Gastrocnemius medialis (tissue), 4 donors: ENCODE data around the gene GLYR1. TPM values are rescaled to one million over a fixed set of nuclear protein-coding genes. Genes with fewer than 3 reads are reported as not detected.

Source experiments
- ATAC-seq, 2 donors: fragments of 150-250 bp; one replicate each; pipeline ENCODE4 v1.9.1; 2016
- DNase-seq, 2 donors: peaks; one replicate each; pipeline ENCODE4 v3.0.0-alpha.2; 2019
- H3K27ac ChIP-seq, 4 donors: fragments of 200-600 bp; sonication (generic); 1 replicate in 1 of 4; 2 replicates in 3 of 4; pipeline ENCODE4 v1.5.1; 2016 to 2018; ENCODE audit warnings: mild to moderate bottlenecking in 2 of 4, moderate library complexity in 1 of 4
- H3K27me3 ChIP-seq, 3 donors: fragments of 200-600 bp; sonication (generic) in 2 of 3; 1 replicate in 1 of 3; 2 replicates in 2 of 3; pipeline versions ENCODE4 v1.5.1 to v1.6.0; 2016 to 2019; ENCODE audit warnings: mild to moderate bottlenecking in 1 of 3, moderate library complexity in 1 of 3
- H3K36me3 ChIP-seq, 2 donors: fragments of 200-600 bp; sonication (generic) in 1 of 2; one replicate each; pipeline ENCODE4 v1.5.1; 2017 to 2018
- H3K4me1 ChIP-seq, 2 donors: fragments of 200-600 bp; sonication (generic) in 1 of 2; one replicate each; pipeline ENCODE4 v1.5.1; 2016 to 2017; ENCODE audit warnings: mild to moderate bottlenecking in 2 of 2
- H3K4me3 ChIP-seq, 4 donors: fragments of 200-600 bp; sonication (generic) in 3 of 4; 1 replicate in 1 of 4; 2 replicates in 3 of 4; pipeline ENCODE4 v1.5.1; 2016 to 2019; ENCODE audit warnings: mild to moderate bottlenecking in 2 of 4
- H3K9me3 ChIP-seq, 3 donors: fragments of 200-600 bp; sonication (generic) in 2 of 3; 1 replicate in 1 of 3; 2 replicates in 2 of 3; pipeline ENCODE4 v1.5.1; 2016 to 2019
- POLR2A ChIP-seq, 2 donors: fragments of 450-650 bp; IDR thresholded peaks; one replicate each; pipeline ENCODE4 v1.6.1; 2017; ENCODE audit warnings: antibody characterized with exemption in 2 of 2, mild to moderate bottlenecking in 2 of 2, moderate library complexity in 2 of 2
- in situ Hi-C, 4 donors: fragments of 200-750 bp; cut with MboI; loops; one replicate each; pipeline versions ENCODE4 v1.15.0 to v1.8.0; 2017; ENCODE audit warnings: low sequenced_read_pairs in 4 of 4
- intact Hi-C: fragments of 100-400 bp; cut with DNase I; formaldehyde crosslinking; loops from one replicate; pipeline ENCODE4 v1.15.1; 2023; ENCODE audit warnings: low total_unique reads
- total RNA-seq, 4 donors: library from RNA; depleted of rRNA; stranded (reverse); fragments of >200 nt; gene quantifications; one replicate each; pipeline versions ENCODE4 v1.1.0 to v1.2.3, GENCODE V29; 2016
- TF ChIP-seq, protein P1 (sequence below), 5 experiments: fragments of 450-650 bp in 3 of 5; fragments of 200-600 bp in 2 of 5; sonication (generic) in 2 of 5; IDR thresholded peaks in 4 of 5; conservative IDR thresholded peaks in 1 of 5; 1 replicate in 4 of 5; 2 replicates in 1 of 5; pipeline ENCODE4 v1.5.1; 2016 to 2019; ENCODE audit warnings: antibody characterized with exemption in 5 of 5, mild to moderate bottlenecking in 3 of 5, moderate library complexity in 3 of 5

GLYR1 gene
- total RNA-seq, 4 donors from 2014 or later: 39.4 to 56.7 (median 53.0) TPM

- ATAC-seq: peak; percentile 45 to 76
- peak; percentile 58 for DNase-seq
- in situ Hi-C loops: no loop called here
Measured at GRCh38 chr16:4825196-4825595, 21.9 kb downstream of the GLYR1 start.

GRCh38 chr16:4820652-4821051 is 26.4 kb downstream of the GLYR1 start:
- Histone ChIP-seq H3K9me3 (no peaks in the 10 kb centered on the region), H3K4me1 (peaks cover 7 to 16% of the 10 kb centered on the region in 2 donors), H3K27me3 (no peaks in the 10 kb centered on the region), H3K36me3 (peaks cover 0 to 88% of the 10 kb centered on the region in 2 donors), H3K4me3 (no peak overlapping the region), H3K27ac (peak overlapping the region in 2 of 4 donors; percentile 16 to 33)
- DNase-seq: no peak
- ATAC-seq: no peak
- TF ChIP-seq, protein P1, sequence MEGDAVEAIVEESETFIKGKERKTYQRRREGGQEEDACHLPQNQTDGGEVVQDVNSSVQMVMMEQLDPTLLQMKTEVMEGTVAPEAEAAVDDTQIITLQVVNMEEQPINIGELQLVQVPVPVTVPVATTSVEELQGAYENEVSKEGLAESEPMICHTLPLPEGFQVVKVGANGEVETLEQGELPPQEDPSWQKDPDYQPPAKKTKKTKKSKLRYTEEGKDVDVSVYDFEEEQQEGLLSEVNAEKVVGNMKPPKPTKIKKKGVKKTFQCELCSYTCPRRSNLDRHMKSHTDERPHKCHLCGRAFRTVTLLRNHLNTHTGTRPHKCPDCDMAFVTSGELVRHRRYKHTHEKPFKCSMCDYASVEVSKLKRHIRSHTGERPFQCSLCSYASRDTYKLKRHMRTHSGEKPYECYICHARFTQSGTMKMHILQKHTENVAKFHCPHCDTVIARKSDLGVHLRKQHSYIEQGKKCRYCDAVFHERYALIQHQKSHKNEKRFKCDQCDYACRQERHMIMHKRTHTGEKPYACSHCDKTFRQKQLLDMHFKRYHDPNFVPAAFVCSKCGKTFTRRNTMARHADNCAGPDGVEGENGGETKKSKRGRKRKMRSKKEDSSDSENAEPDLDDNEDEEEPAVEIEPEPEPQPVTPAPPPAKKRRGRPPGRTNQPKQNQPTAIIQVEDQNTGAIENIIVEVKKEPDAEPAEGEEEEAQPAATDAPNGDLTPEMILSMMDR (IDR thresholded peaks at IDR 0.05 in 4 of 5, conservative IDR thresholded peaks at IDR 0.05 in 1 of 5): no peak
- no peak for TF ChIP-seq POLR2A (IDR thresholded peaks at IDR 0.05)
- intact Hi-C loops (no loop called here), in situ Hi-C loops (no loop called here)

More at GRCh38 chr16:4825196-4825595, 21.9 kb downstream of the GLYR1 start:
- Histone ChIP-seq H3K9me3 (no peaks in the 10 kb centered on the region), H3K27me3 (no peaks in the 10 kb centered on the region), H3K4me3 (no peak overlapping the region), H3K36me3 (peaks cover 0 to 76% of the 10 kb centered on the region in 2 donors), H3K4me1 (peaks cover 53 to 59% of the 10 kb centered on the region in 2 donors), H3K27ac (peak overlapping the region; percentile 16 to 85 (median 38))
- intact Hi-C loops: no loop called here
- no peak for TF ChIP-seq POLR2A (IDR thresholded peaks at IDR 0.05)
- TF ChIP-seq, protein P1 (IDR thresholded peaks at IDR 0.05 in 4 of 5, conservative IDR thresholded peaks at IDR 0.05 in 1 of 5): no peak

- Histone ChIP-seq H3K27ac (peak overlapping the region; percentile 88 to 92 (median 90)), H3K27me3 (no peaks in the 10 kb centered on the region), H3K9me3 (no peaks in the 10 kb centered on the region), H3K4me1 (peaks cover 19% of the 10 kb centered on the region in 2 donors), H3K4me3 (no peak overlapping the region), H3K36me3 (peaks cover 0 to 78% of the 10 kb centered on the region in 2 donors)
- no peak for TF ChIP-seq POLR2A (IDR thresholded peaks at IDR 0.05)
- TF ChIP-seq, protein P1 (IDR thresholded peaks at IDR 0.05 in 4 of 5, conservative IDR thresholded peaks at IDR 0.05 in 1 of 5): peak in 1 of 5 experiments; percentile 10
- intact Hi-C loops (no loop called here), in situ Hi-C loops (no loop called here)
- DNase-seq (peak; percentile 61 to 73), ATAC-seq (peak; percentile 73 to 82)
Measured at GRCh38 chr16:4814542-4815173, 32.4 kb downstream of the GLYR1 start.

DNA sequence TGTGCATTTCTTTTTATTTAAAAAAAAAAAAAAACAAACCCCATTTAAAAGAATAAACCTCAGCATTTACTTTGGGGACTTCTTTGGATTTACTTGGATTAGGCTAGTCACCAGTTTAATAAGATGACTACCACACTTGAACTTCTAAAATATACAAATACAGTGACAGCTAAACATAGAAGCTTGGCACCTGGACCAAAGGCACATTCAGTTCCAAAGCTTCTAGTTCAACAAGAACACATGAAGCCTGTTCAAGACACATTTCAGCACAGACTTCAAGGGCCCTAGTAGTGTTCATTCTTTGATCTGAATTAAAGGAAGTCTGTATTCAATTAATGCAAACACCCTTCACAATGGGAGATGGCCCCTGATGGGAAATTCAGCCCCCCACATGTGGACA is 33.0 kb downstream of the GLYR1 start:
- H3K36me3 ChIP-seq: peaks cover 0 to 79% of the 10 kb centered on the region in 2 donors
- DNase-seq (peak; percentile 62 to 79), ATAC-seq (peak; percentile 97 to 98)
- TF ChIP-seq POLR2A (IDR thresholded peaks at IDR 0.05): no peak
- TF ChIP-seq, protein P1 (IDR thresholded peaks at IDR 0.05 in 4 of 5, conservative IDR thresholded peaks at IDR 0.05 in 1 of 5): no peak
- intact Hi-C loops: no loop called here
- peak overlapping the region; percentile 88 to 92 (median 90) for H3K27ac ChIP-seq
- H3K4me3 ChIP-seq: no peak overlapping the region
- no peaks in the 10 kb centered on the region for H3K27me3 ChIP-seq
- H3K9me3 ChIP-seq: no peaks in the 10 kb centered on the region
- in situ Hi-C loops: no loop called here
- H3K4me1 ChIP-seq: peaks cover 19% of the 10 kb centered on the region in 2 donors
